Activated naive CD8-positive, alpha-beta T cell treated with anti-CD3 and anti-CD28 coated beads, Interleukin-2, amount 50 U/mL, for 16 hours (primary cell): ENCODE measurements around the gene ARHGEF33.

Experiments
- DNase-seq: peaks from one replicate; pipeline ENCODE4 v3.0.0-alpha.2; 2020; ENCODE audit warnings: low read depth, low spot score

ARHGEF33 gene

DNA sequence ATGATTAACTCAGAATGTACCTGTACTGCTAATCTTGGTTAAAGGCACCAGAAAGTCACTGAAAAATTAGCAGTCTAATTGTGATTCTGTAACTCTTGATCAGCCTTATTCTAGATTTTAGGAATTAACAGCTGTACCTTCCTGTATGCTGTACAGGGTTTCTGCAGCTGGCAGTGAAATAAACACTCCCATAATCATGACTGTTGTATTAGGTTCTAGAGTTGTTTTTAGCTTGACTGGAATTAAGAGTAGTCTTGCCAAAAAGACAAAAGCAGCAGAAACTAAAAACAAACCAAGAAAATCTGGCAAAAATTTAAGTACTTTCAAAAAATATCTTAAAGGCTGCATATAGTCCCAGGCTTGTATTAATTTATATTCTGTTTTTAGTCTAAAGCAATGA is 127.7 kb downstream of the ARHGEF33 start:
- no peak for DNase-seq

DNA sequence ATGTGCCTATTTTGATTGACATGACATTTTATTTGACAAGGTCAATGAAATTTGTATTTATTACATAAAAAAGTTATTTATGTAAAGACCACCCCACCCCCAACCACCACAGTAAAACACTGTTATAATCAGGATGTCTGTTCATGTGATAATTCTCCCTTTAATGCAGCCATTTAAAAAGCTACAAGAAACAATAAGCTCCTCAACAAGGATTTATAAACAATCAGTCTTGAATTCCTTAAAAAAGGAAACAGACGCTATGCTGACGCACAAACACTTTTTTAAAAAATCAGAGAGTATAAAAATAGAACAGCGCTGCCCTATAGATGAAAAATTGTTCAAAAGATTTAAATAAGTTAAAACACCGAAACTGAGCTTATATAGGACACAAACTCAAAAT is 129.0 kb downstream of the ARHGEF33 start:
- no peak for DNase-seq

DNA sequence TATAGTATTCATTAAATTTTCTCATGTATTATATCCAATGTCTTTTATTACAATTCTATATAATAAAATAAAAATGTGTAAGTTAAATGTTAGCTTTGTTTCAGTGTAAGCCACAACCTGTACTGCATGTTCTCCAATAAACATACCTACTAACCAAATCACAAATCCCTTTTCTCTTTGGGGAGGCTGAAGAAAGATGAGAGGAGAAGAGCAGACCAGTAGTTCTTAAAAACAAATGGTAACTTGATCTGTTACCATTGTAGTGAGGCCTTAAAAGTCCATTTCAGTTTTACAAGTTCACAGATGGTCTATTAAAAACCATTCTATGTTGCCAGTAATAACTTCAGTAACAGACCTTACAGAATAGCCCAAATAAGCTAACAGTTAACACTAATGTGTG is 130.7 kb downstream of the ARHGEF33 start:
- DNase-seq = no peak

DNA sequence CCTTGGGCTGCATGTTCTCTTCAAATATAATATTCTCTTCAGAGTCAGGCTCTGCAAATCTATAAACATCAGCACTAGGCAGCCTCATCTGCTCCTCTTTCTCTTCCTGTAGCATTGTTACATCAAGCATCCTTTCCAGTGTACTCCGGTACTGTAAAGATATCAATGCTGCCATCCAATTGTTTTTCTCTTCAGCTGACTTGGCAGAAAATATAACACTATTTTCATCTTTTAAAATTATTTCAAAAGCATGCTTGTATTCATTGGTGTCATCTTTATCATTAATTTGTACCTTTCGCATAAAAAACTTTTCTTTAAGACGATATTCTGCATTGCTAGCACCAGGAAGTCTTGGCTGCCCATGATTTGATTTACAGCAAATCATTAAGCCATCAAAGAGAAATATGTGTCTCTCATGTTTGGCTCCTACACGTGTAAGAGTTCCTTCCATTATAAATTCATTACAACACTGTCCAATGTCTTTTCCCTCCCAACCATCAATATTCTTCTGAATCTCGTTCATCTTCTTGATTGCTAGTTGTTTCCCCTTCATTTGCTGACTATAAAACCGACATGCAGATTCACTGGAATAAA is 133.1 kb downstream of the ARHGEF33 start:
- DNase-seq = no peak

DNA sequence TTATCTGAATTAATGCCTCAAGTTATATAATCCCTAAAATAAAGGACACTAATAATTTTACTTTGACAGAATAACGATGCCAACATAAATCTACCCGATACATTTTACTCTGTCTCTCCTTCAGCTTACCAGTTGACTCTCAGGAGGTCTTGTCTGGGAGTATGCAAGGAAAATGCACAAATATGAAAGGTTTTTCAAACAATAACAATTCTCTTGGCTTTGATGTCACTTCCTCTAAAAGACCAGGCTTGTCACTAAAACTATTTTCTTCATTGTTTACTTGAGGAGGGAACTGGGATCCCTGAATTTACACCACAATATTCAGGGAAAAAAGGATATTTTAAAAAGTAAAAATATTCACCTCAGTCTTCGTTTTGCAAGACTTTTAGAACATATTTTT is 134.0 kb downstream of the ARHGEF33 start:
- DNase-seq = no peak

DNA sequence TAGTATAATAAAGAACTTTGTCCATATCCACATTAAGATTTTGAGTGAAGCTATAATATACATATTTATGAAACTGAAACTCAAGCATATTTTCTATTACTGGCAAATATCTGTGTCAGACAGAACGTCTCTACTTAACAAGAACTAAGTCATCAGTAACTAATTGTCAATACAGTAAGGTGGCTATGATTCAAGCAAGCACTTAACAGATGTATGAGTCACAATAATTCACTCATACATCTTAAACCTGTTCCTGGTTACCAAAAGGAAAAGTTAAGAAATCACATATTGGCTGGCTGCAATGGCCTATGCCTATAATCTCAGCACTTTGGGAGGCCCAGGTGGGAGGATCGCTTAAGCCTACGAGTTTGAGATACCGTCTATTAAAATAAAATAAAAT is 135.2 kb downstream of the ARHGEF33 start:
- DNase-seq = no peak
